Glutamatergic neuron (in vitro differentiated cells): ENCODE measurements around the gene RFNG. TPM values are rescaled to one million over a fixed set of nuclear protein-coding genes. Genes with fewer than 3 reads are reported as not detected.

ENCODE experiments used
- DNase-seq: peaks from one replicate; pipeline ENCODE4 v3.0.0; 2022
- H3K27ac Mint-ChIP-seq: one replicate; pipeline ENCODE4 v1.8.0; 2020; ENCODE audit warnings: mild to moderate bottlenecking, mixed read lengths, inconsistent platforms; ENCODE audit not compliant: unreplicated experiment
- H3K27me3 Mint-ChIP-seq: one replicate; pipeline ENCODE4 v1.8.0; 2020; ENCODE audit warnings: mild to moderate bottlenecking, moderate library complexity, mixed read lengths, inconsistent platforms; ENCODE audit not compliant: unreplicated experiment
- H3K36me3 Mint-ChIP-seq: one replicate; pipeline ENCODE4 v1.8.0; 2020; ENCODE audit warnings: mild to moderate bottlenecking, mixed read lengths, inconsistent platforms; ENCODE audit not compliant: unreplicated experiment
- H3K4me1 Mint-ChIP-seq: one replicate; pipeline ENCODE4 v1.8.0; 2020; ENCODE audit warnings: mild to moderate bottlenecking, low read depth, mixed read lengths, inconsistent platforms; ENCODE audit not compliant: unreplicated experiment
- H3K4me3 Mint-ChIP-seq: one replicate; pipeline ENCODE4 v1.8.0; 2020; ENCODE audit warnings: mild to moderate bottlenecking, mixed read lengths, inconsistent platforms; ENCODE audit not compliant: unreplicated experiment
- H3K9me3 Mint-ChIP-seq: one replicate; pipeline ENCODE4 v1.8.0; 2020; ENCODE audit warnings: mild to moderate bottlenecking, moderate library complexity, mixed read lengths, inconsistent platforms; ENCODE audit not compliant: unreplicated experiment
- CTCF ChIP-seq: fragments of 200-600 bp; sonication (generic); IDR thresholded peaks from one replicate; pipeline ENCODE4 v1.5.0; 2021; ENCODE audit not compliant: partially characterized antibody, unreplicated experiment
- total RNA-seq: library from RNA; stranded (reverse); fragmentation: NEBNext Ultra II Directional; extraction: Animal tissue kit (Norgen Biotek cat#: 25700); gene quantifications from one replicate; pipeline ENCODE4 v1.2.1, GENCODE V29; 2021; ENCODE audit not compliant: unreplicated experiment

The RFNG gene
- total RNA-seq, 1 donor from 2014 or later = 50.8 TPM

GRCh38 chr17:82037889-82038195 is 13.8 kb downstream of the RFNG start:
- Mint-ChIP-seq H3K27me3 (peaks cover 13% of the 10 kb centered on the region), H3K9me3 (peaks cover 11% of the 10 kb centered on the region), H3K36me3 (no peaks in the 10 kb centered on the region), H3K4me3 (peak overlapping the region; percentile 82), H3K4me1 (peaks cover 4% of the 10 kb centered on the region), H3K27ac (peak overlapping the region; percentile 60)
- DNase-seq = no peak
- TF ChIP-seq CTCF = no peak

- Mint-ChIP-seq H3K27ac (peak within 1 kb of the TSS; percentile 60), H3K36me3 (no peaks in the 10 kb centered on the region), H3K9me3 (peaks cover 11% of the 10 kb centered on the region), H3K27me3 (peaks cover 13% of the 10 kb centered on the region), H3K4me1 (peaks cover 4% of the 10 kb centered on the region), H3K4me3 (peak within 1 kb of the TSS; percentile 82)
- peak; percentile 99 for DNase-seq
- TF ChIP-seq CTCF = peak; percentile 86
Measured at GRCh38 chr17:82037092-82037888, 14.3 kb downstream of the RFNG start, which contains the start of gene DCXR. Gene DCXR (minus strand): TSS chr17:82037697. CDS start chr17:82037682, 15 bp downstream.

GRCh38 chr17:82036634-82037091 is 14.9 kb downstream of the RFNG start:
- H3K27ac Mint-ChIP-seq = no peak overlapping the region
- peaks cover 4% of the 10 kb centered on the region for H3K4me1 Mint-ChIP-seq
- H3K27me3 Mint-ChIP-seq = peaks cover 13% of the 10 kb centered on the region
- no peak for TF ChIP-seq CTCF
- DNase-seq = no peak
- H3K36me3 Mint-ChIP-seq = no peaks in the 10 kb centered on the region
- peaks cover 11% of the 10 kb centered on the region for H3K9me3 Mint-ChIP-seq
- peak overlapping the region; percentile 42 for H3K4me3 Mint-ChIP-seq

GRCh38 chr17:82035956-82036633 is 15.5 kb downstream of the RFNG start:
- Mint-ChIP-seq H3K36me3 (no peaks in the 10 kb centered on the region), H3K27me3 (peaks cover 8% of the 10 kb centered on the region), H3K4me1 (peaks cover 4% of the 10 kb centered on the region), H3K4me3 (peak overlapping the region; percentile 30), H3K9me3 (peaks cover 8% of the 10 kb centered on the region), H3K27ac (no peak overlapping the region)
- TF ChIP-seq CTCF = no peak
- no peak for DNase-seq

- peak overlapping the region; percentile 56 for H3K4me3 Mint-ChIP-seq
- H3K4me1 Mint-ChIP-seq = peaks cover 4% of the 10 kb centered on the region
- H3K27me3 Mint-ChIP-seq = peaks cover 7% of the 10 kb centered on the region
Measured at GRCh38 chr17:82035488-82035887, 16.1 kb downstream of the RFNG start.

More at GRCh38 chr17:82035488-82035887, 16.1 kb downstream of the RFNG start:
- H3K9me3 Mint-ChIP-seq = peaks cover 8% of the 10 kb centered on the region
- no peak overlapping the region for H3K27ac Mint-ChIP-seq
- H3K36me3 Mint-ChIP-seq = no peaks in the 10 kb centered on the region
- DNase-seq = no peak
- TF ChIP-seq CTCF = no peak
